Upper lobe of left lung (tissue), 4 donors: ENCODE measurements around the gene ANKRD36.
"Not testable (repeated sequence)": the region's sequence is repeated elsewhere in the genome, so short reads cannot be mapped to it uniquely, and the experiment has no call there.

Experiments used
- CTCF ChIP-seq, 6 experiments: fragments of 450-650 bp in 4 of 6; fragments of 200-600 bp in 2 of 6; sonication (generic) in 2 of 6; IDR thresholded peaks; one replicate each; pipeline ENCODE4 v1.5.1; 2016 to 2019; ENCODE audit warnings: antibody characterized with exemption in 6 of 6
- EP300 ChIP-seq, 4 donors: sonication (generic); formaldehyde crosslinking; IDR thresholded peaks; one replicate each; pipeline ENCODE4 v1.5.1; 2017; ENCODE audit warnings: antibody characterized with exemption in 4 of 4, control low read depth in 2 of 4
- POLR2A ChIP-seq, 4 donors: fragments of 450-650 bp; IDR thresholded peaks; one replicate each; pipeline ENCODE4 v1.5.1; 2016 to 2017; ENCODE audit warnings: antibody characterized with exemption in 4 of 4, mild to moderate bottlenecking in 2 of 4
- POLR2AphosphoS5 ChIP-seq, 2 donors: sonication (generic); formaldehyde crosslinking; IDR thresholded peaks; one replicate each; pipeline ENCODE4 v1.5.1; 2017; ENCODE audit warnings: antibody characterized with exemption in 2 of 2

DNA sequence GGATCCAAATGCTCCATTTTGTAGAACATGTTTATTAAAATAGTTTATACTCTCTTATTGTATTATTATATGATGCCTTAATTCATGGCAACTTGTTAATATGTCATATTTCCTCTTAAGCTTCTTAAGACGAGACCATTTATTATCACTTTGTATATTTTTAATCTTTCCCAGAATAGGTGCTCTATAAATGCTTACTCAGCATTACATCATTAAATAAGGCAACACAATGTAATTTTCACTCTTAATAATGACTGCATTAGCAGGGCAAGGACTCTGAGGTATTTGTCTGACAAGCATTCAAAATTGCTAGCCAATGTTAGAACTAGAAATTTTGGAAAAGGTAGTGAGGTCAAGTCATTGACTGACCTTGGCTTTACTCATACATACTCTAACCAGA is 180.7 kb downstream of the ANKRD36 start:
- TF ChIP-seq POLR2A, CTCF, EP300, POLR2AphosphoS5 (IDR thresholded peaks at IDR 0.05): not testable (repeated sequence)
